Neural progenitor cell (in vitro differentiated cells): Measurements from ENCODE around the gene RIMS1. TPM values are rescaled to one million over a fixed set of nuclear protein-coding genes. Genes with fewer than 3 reads are reported as not detected.

Source experiments
- DNase-seq: peaks from one replicate; pipeline ENCODE4 v3.0.0-alpha.2; 2016; ENCODE audit warnings: low spot score
- H2AFZ ChIP-seq: fragments of 200-600 bp; sonication (generic); replicated peaks from 2 replicates; pipeline ENCODE4 v1.6.1; 2016; ENCODE audit warnings: antibody characterized with exemption
- H3F3A ChIP-seq: fragments of 200-600 bp; sonication (generic); 2 replicates; pipeline ENCODE4 v1.6.1; 2016; ENCODE audit warnings: antibody characterized with exemption, low read depth
- H3K27ac ChIP-seq: fragments of 200-600 bp; sonication (generic); 2 replicates; pipeline ENCODE4 v1.5.1; 2016; ENCODE audit warnings: mild to moderate bottlenecking
- H3K27me3 ChIP-seq: fragments of 200-600 bp; sonication (generic); 2 replicates; pipeline ENCODE4 v1.6.1; 2016; ENCODE audit warnings: mild to moderate bottlenecking, moderate library complexity
- H3K36me3 ChIP-seq: fragments of 200-600 bp; sonication (generic); 2 replicates; pipeline ENCODE4 v1.5.1; 2016
- H3K4me1 ChIP-seq: fragments of 200-600 bp; sonication (generic); 2 replicates; pipeline ENCODE4 v1.6.1; 2016; ENCODE audit warnings: mixed run types
- H3K4me2 ChIP-seq: fragments of 200-600 bp; sonication (generic); 2 replicates; pipeline ENCODE4 v1.6.1; 2016
- H3K4me3 ChIP-seq: fragments of 200-600 bp; sonication (generic); 2 replicates; pipeline ENCODE4 v1.5.1; 2016
- H3K79me2 ChIP-seq: fragments of 200-600 bp; sonication (generic); 2 replicates; pipeline ENCODE4 v1.6.1; 2016; ENCODE audit warnings: low read depth
- H3K9ac ChIP-seq: fragments of 200-600 bp; sonication (generic); 2 replicates; pipeline ENCODE4 v1.6.1; 2016
- H3K9me3 ChIP-seq: fragments of 200-600 bp; sonication (generic); 2 replicates; pipeline ENCODE4 v1.5.1; 2016; ENCODE audit warnings: low read depth
- H4K20me1 ChIP-seq: fragments of 200-600 bp; sonication (generic); 2 replicates; pipeline ENCODE4 v1.6.1; 2016; ENCODE audit warnings: low read depth
- H3K27ac Mint-ChIP-seq: 3 replicates; pipeline ENCODE4 v1.8.0; 2021; ENCODE audit warnings: mixed read lengths
- H3K27me3 Mint-ChIP-seq: 2 replicates; pipeline ENCODE4 v1.8.0; 2022; ENCODE audit warnings: low read depth, mild to moderate bottlenecking, inconsistent platforms, moderate library complexity, mixed read lengths; ENCODE audit not compliant: insufficient read depth
- H3K36me3 Mint-ChIP-seq: 3 replicates; pipeline ENCODE4 v1.8.0; 2021; ENCODE audit warnings: mixed read lengths
- H3K4me1 Mint-ChIP-seq: 3 replicates; pipeline ENCODE4 v1.8.0; 2021; ENCODE audit warnings: mixed read lengths
- H3K4me3 Mint-ChIP-seq: 3 replicates; pipeline ENCODE4 v1.8.0; 2021; ENCODE audit warnings: mild to moderate bottlenecking, moderate library complexity, mixed read lengths
- H3K9me3 Mint-ChIP-seq: 3 replicates; pipeline ENCODE4 v1.8.0; 2020; ENCODE audit warnings: mixed read lengths
- EZH2 ChIP-seq: fragments of 200-600 bp; sonication (generic); IDR thresholded peaks from 2 replicates; pipeline ENCODE4 v1.6.1; 2017; ENCODE audit warnings: antibody characterized with exemption, mild to moderate bottlenecking, moderate library complexity
- EZH2phosphoT487 ChIP-seq: fragments of 200-600 bp; sonication (generic); IDR thresholded peaks from 2 replicates; pipeline ENCODE4 v1.6.1; 2017; ENCODE audit warnings: antibody characterized with exemption
- total RNA-seq: library from RNA; depleted of rRNA; stranded (reverse); fragments of >200 nt; gene quantifications from 2 replicates; pipeline ENCODE4 v1.2.3, GENCODE V29; 2015; ENCODE audit warnings: low replicate concordance
- TF ChIP-seq, protein P1 (sequence below): fragments of 200-600 bp; sonication (generic); IDR thresholded peaks from 2 replicates; pipeline ENCODE4 v1.5.1; 2017; ENCODE audit warnings: antibody characterized with exemption, mild to moderate bottlenecking

RIMS1 gene
- total RNA-seq, 1 donor from 2014 or later = 2.5 TPM

DNA sequence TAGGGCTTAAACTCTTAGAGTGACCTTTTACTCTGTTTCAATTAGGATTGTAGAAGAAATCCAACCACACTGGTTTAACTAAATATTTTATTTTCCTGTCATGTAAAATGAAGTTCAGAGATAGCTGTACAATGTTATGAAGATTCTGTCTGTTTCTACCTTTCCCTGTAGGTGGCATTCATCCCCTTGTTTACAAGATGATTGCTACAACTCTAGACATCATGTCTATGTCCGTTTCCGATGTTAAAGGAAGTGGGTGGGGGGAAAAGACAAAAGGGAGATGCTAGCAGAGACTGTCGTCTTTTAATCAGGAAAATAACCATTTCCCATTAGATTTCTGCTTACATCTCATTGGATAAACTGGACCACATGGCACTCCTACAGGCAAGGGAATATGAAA lies 30.9 kb upstream of the RIMS1 start:
- Histone ChIP-seq H3K36me3 (no peaks in the 10 kb centered on the region), H3K4me2 (no peak overlapping the region), H2AFZ (no peak overlapping the region), H3K4me1 (no peaks in the 10 kb centered on the region), H3F3A (no peaks in the 10 kb centered on the region), H3K27ac (no peak overlapping the region), H3K27me3 (no peaks in the 10 kb centered on the region), H3K79me2 (no peaks in the 10 kb centered on the region), H3K9me3 (no peaks in the 10 kb centered on the region), H3K4me3 (no peak overlapping the region), H4K20me1 (no peaks in the 10 kb centered on the region), H3K9ac (no peak overlapping the region)
- no peaks in the 10 kb centered on the region for H3K9me3 Mint-ChIP-seq
- TF ChIP-seq EZH2phosphoT487 = no peak
- TF ChIP-seq, protein P1, sequence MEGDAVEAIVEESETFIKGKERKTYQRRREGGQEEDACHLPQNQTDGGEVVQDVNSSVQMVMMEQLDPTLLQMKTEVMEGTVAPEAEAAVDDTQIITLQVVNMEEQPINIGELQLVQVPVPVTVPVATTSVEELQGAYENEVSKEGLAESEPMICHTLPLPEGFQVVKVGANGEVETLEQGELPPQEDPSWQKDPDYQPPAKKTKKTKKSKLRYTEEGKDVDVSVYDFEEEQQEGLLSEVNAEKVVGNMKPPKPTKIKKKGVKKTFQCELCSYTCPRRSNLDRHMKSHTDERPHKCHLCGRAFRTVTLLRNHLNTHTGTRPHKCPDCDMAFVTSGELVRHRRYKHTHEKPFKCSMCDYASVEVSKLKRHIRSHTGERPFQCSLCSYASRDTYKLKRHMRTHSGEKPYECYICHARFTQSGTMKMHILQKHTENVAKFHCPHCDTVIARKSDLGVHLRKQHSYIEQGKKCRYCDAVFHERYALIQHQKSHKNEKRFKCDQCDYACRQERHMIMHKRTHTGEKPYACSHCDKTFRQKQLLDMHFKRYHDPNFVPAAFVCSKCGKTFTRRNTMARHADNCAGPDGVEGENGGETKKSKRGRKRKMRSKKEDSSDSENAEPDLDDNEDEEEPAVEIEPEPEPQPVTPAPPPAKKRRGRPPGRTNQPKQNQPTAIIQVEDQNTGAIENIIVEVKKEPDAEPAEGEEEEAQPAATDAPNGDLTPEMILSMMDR = peak; percentile 21
- no peak overlapping the region for H3K27ac Mint-ChIP-seq
- DNase-seq = no peak
- H3K36me3 Mint-ChIP-seq = no peaks in the 10 kb centered on the region
- no peak overlapping the region for H3K4me3 Mint-ChIP-seq
- H3K27me3 Mint-ChIP-seq = no peaks in the 10 kb centered on the region
- peaks cover 8% of the 10 kb centered on the region for H3K4me1 Mint-ChIP-seq

DNA sequence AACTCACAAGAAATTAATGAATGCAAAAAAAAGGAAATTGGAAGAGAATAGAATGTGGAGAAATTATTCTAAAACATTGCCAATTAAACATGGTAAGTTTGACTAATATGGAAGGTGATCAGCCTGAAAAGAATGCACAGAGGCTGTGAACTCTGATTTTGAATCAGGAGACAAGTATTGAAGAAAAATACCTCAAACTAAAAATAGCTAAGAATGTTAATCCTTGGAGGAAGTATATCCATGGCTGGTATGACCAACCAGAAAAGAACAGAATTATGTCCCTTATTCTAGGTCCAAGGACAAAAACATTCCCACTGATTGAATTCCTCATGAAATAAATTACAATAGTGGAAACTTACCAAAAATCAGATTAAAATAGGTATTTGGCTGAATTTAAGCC lies 7.3 kb upstream of the RIMS1 start:
- Mint-ChIP-seq H3K27ac (no peak overlapping the region), H3K9me3 (no peaks in the 10 kb centered on the region), H3K36me3 (no peaks in the 10 kb centered on the region), H3K4me1 (no peaks in the 10 kb centered on the region), H3K27me3 (no peaks in the 10 kb centered on the region), H3K4me3 (no peak overlapping the region)
- Histone ChIP-seq H3K27ac (no peak overlapping the region), H3K4me1 (no peaks in the 10 kb centered on the region), H3K9me3 (no peaks in the 10 kb centered on the region), H3K27me3 (no peaks in the 10 kb centered on the region), H3F3A (no peaks in the 10 kb centered on the region), H3K36me3 (no peaks in the 10 kb centered on the region), H3K4me3 (no peak overlapping the region), H3K9ac (no peak overlapping the region), H3K4me2 (no peak overlapping the region), H3K79me2 (no peaks in the 10 kb centered on the region), H2AFZ (no peak overlapping the region), H4K20me1 (no peaks in the 10 kb centered on the region)
- no peak for TF ChIP-seq EZH2phosphoT487
- TF ChIP-seq EZH2 = no peak
- TF ChIP-seq, protein P1 = no peak
- no peak for DNase-seq

DNA sequence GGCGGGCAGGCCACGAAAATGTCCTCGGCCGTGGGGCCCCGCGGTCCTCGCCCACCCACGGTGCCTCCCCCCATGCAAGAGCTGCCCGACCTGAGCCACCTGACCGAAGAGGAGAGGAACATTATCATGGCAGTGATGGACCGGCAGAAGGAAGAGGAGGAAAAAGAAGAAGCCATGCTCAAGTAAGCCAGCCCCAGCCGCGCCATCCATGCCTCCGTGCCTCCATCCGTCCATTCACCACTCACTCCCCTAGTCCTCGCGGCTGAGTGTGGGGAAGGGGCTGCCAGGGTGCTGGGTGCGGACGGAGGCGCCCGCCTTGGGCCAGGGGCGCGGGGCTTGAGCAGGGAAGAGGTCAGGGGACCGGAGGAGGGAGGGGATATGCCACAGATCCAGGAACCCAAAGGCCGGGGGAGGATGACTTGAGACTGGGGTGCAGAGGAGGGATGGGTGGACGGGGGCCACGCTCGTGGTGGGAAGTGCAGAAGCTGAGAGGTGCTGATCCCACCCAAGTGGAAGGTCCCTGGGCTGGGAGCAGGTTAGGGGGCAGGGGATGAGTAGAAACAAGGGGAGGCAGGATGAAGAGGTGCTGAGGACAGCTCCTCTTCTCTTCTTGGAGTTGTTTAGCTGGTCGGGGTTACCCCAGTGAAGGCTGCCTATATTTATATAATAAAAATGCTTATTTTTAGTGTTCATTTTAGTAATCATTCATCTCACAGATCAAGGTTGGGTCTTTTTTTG lies 825 bp downstream of the RIMS1 start:
- H2AFZ ChIP-seq = peak overlapping the region; percentile 84
- H3K27me3 ChIP-seq = peaks cover 14% of the 10 kb centered on the region

More for the DNA sequence above, 825 bp downstream of the RIMS1 start:
- DNase-seq = peak; percentile 37
- no peak for TF ChIP-seq EZH2phosphoT487
- TF ChIP-seq, protein P1 = peak; percentile 6
- Mint-ChIP-seq H3K27ac (peak overlapping the region; percentile 66), H3K9me3 (no peaks in the 10 kb centered on the region), H3K36me3 (no peaks in the 10 kb centered on the region), H3K4me1 (peaks cover 9% of the 10 kb centered on the region), H3K27me3 (peaks cover 9% of the 10 kb centered on the region), H3K4me3 (peak overlapping the region; percentile 91)
- no peaks in the 10 kb centered on the region for H3K36me3 ChIP-seq
- no peak overlapping the region for H3K9ac ChIP-seq
- no peaks in the 10 kb centered on the region for H3K9me3 ChIP-seq
- H3K79me2 ChIP-seq = no peaks in the 10 kb centered on the region
- peaks cover 11% of the 10 kb centered on the region for H3F3A ChIP-seq
- peaks cover 7% of the 10 kb centered on the region for H4K20me1 ChIP-seq
- peak overlapping the region; percentile 60 for H3K4me3 ChIP-seq
- no peak overlapping the region for H3K27ac ChIP-seq
- peaks cover 3% of the 10 kb centered on the region for H3K4me1 ChIP-seq
- H3K4me2 ChIP-seq = peak overlapping the region; percentile 87
